ENCODE data around the gene RIMBP2.

The RIMBP2 gene

GRCh38 chr12:130673036-130673705 lies 42.9 kb downstream of the RIMBP2 start:
- TF ChIP-seq CTCF (IDR thresholded peaks at IDR 0.05; ENCODE audit: control insufficient read depth, insufficient read depth, low read depth, low read length, missing control alignments) = no peak
- H3K4me3 ChIP-seq (ENCODE audit: control insufficient read depth, low read depth, low read length) = no peak overlapping the region

GRCh38 chr12:130672089-130672820 lies 43.8 kb downstream of the RIMBP2 start:
- H3K4me3 ChIP-seq (ENCODE audit: control insufficient read depth, low read depth, low read length) = no peak overlapping the region
- TF ChIP-seq CTCF (IDR thresholded peaks at IDR 0.05; ENCODE audit: control insufficient read depth, insufficient read depth, low read depth, low read length, missing control alignments) = no peak
- no peak for DNase-seq (ENCODE audit: low read depth)

More at GRCh38 chr12:130673036-130673705, 42.9 kb downstream of the RIMBP2 start:
- no peak for DNase-seq (ENCODE audit: low read depth)

- H3K4me3 ChIP-seq (ENCODE audit: control insufficient read depth, low read depth, low read length) = no peak overlapping the region
- no peak for TF ChIP-seq CTCF (IDR thresholded peaks at IDR 0.05; ENCODE audit: control insufficient read depth, insufficient read depth, low read depth, low read length, missing control alignments)
- no peak for DNase-seq (ENCODE audit: low read depth)
These were observed 44.5 kb downstream of the RIMBP2 start for GRCh38 chr12:130671556-130671955.

- no peak for DNase-seq (ENCODE audit: low read depth)
- no peak overlapping the region for H3K4me3 ChIP-seq (ENCODE audit: control insufficient read depth, low read depth, low read length)
- no peak for TF ChIP-seq CTCF (IDR thresholded peaks at IDR 0.05; ENCODE audit: control insufficient read depth, insufficient read depth, low read depth, low read length, missing control alignments)
These were observed 46.3 kb downstream of the RIMBP2 start for GRCh38 chr12:130669797-130670196.

- H3K4me3 ChIP-seq (ENCODE audit: control insufficient read depth, low read depth, low read length) = no peak overlapping the region
- no peak for TF ChIP-seq CTCF (IDR thresholded peaks at IDR 0.05; ENCODE audit: control insufficient read depth, insufficient read depth, low read depth, low read length, missing control alignments)
- no peak for DNase-seq (ENCODE audit: low read depth)
These were observed 46.9 kb downstream of the RIMBP2 start for GRCh38 chr12:130669205-130669557.

GRCh38 chr12:130668286-130669204 lies 47.6 kb downstream of the RIMBP2 start:
- H3K4me3 ChIP-seq (ENCODE audit: control insufficient read depth, low read depth, low read length) = no peak overlapping the region
- DNase-seq (ENCODE audit: low read depth) = no peak
- TF ChIP-seq CTCF (IDR thresholded peaks at IDR 0.05; ENCODE audit: control insufficient read depth, insufficient read depth, low read depth, low read length, missing control alignments) = no peak

All from AG09309 (cell line).